HFF-Myc (cell line): Measurements from ENCODE around the gene DEF6.
"Not testable (repeated sequence)": the region's sequence is repeated elsewhere in the genome, so short reads cannot be mapped to it uniquely, and the experiment has no call there.

Experiments used
- DNase-seq: peaks from one replicate; pipeline ENCODE4 v3.0.0-alpha.2; 2011; ENCODE audit warnings: low read depth; ENCODE audit errors: extremely low read depth
- H3K4me3 ChIP-seq: replicated peaks from 2 replicates; pipeline ENCODE4 v1.5.1; 2011; ENCODE audit warnings: low read depth, mild to moderate bottlenecking, control low read depth, low read length
- TF ChIP-seq, protein P1 (sequence below): IDR thresholded peaks from 2 replicates; pipeline ENCODE4 v1.5.1; 2012; ENCODE audit warnings: mild to moderate bottlenecking, low read depth, low read length, control low read depth; ENCODE audit errors: missing control alignments

DEF6 gene

DNA sequence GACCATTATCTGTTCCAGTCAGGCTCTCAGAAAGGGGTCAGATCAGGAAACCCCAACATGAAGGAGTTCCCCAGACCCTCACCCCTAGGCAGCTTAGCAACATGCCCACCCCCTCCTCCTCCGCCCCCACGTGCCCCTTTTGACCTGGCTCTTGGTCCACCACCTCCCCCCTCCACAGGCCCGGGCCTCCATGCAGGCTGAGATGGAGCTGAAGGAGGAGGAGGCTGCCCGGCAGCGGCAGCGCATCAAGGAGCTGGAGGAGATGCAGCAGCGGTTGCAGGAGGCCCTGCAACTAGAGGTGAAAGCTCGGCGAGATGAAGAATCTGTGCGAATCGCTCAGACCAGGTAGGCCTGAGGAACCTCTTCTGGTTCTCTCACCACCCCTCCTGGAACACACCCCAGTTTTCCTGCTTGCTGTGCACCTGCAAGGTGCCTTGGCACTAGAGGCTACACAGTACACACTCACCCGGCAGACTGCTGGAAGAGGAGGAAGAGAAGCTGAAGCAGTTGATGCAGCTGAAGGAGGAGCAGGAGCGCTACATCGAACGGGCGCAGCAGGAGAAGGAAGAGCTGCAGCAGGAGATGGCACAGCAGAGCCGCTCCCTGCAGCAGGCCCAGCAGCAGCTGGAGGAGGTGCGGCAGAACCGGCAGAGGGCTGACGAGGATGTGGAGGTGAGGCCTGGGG lies 21.9 kb downstream of the DEF6 start:
- no peak for DNase-seq
- TF ChIP-seq, protein P1, sequence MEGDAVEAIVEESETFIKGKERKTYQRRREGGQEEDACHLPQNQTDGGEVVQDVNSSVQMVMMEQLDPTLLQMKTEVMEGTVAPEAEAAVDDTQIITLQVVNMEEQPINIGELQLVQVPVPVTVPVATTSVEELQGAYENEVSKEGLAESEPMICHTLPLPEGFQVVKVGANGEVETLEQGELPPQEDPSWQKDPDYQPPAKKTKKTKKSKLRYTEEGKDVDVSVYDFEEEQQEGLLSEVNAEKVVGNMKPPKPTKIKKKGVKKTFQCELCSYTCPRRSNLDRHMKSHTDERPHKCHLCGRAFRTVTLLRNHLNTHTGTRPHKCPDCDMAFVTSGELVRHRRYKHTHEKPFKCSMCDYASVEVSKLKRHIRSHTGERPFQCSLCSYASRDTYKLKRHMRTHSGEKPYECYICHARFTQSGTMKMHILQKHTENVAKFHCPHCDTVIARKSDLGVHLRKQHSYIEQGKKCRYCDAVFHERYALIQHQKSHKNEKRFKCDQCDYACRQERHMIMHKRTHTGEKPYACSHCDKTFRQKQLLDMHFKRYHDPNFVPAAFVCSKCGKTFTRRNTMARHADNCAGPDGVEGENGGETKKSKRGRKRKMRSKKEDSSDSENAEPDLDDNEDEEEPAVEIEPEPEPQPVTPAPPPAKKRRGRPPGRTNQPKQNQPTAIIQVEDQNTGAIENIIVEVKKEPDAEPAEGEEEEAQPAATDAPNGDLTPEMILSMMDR, result no peak
- H3K4me3 ChIP-seq, result no peak overlapping the region

DNA sequence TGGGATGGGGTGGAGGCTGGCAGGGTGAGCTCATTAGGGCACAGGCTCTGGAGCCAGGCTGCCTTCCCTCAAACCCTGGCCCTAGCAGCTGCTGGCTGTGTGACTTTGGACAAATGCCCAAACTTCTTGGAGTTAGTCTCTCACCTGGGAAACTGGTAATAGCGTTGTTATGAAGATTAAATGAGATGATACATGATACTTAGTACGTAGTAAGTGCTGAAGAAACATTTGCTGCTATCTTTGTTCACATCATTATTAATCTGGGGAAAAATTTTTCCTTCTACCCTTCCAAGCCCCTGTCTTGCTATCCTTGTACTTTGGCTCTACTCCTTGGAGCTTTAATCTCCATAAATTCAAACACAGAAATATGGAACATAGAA lies 22.4 kb downstream of the DEF6 start:
- TF ChIP-seq, protein P1, result no peak
- no peak overlapping the region for H3K4me3 ChIP-seq
- DNase-seq, result no peak

DNA sequence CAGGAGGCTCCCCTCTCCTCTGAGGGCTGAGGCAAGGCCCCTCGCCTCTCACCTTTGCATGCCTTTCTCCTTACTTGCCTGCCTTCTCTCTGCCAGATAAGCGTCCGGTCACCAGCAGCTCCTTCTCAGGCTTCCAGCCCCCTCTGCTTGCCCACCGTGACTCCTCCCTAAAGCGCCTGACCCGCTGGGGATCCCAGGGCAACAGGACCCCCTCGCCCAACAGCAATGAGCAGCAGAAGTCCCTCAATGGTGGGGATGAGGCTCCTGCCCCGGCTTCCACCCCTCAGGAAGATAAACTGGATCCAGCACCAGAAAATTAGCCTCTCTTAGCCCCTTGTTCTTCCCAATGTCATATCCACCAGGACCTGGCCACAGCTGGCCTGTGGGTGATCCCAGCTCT lies 23.5 kb downstream of the DEF6 start:
- no peak overlapping the region for H3K4me3 ChIP-seq
- no peak for DNase-seq
- TF ChIP-seq, protein P1, result no peak

DNA sequence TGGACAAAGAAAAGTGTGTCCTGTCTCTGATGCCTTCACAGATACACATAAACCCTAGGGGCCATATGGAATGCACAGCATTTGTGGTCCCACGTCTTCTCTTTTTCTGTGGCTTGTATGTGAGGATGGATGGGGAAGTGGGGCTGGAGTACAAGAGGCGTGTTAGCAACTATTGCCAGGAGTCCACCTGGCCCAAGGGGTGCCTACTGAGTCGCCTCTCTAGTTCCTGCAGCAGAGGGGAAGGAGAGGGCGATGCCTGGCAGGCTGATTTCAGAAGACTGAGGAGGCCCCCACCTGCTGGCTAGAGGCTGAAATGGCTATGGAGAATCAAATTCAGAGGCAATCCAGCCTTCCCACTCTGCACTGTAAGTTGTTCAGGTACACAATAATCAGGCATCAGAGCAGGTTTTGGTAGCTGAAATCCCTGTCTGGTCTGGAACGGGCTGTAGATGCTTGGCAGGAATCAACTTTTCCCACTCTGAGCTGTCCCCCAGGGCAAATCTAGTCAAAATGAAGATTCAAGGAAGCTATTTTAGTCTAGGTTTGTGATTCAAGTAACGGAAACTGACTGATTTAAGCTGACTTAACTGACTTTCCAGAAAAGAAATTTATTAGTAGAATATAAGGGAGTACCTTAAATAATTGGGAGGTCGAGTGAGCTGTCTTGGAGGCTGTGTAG lies 29.9 kb downstream of the DEF6 start:
- no peak for DNase-seq
- TF ChIP-seq, protein P1, result peak; percentile 80
- H3K4me3 ChIP-seq, result no peak overlapping the region

DNA sequence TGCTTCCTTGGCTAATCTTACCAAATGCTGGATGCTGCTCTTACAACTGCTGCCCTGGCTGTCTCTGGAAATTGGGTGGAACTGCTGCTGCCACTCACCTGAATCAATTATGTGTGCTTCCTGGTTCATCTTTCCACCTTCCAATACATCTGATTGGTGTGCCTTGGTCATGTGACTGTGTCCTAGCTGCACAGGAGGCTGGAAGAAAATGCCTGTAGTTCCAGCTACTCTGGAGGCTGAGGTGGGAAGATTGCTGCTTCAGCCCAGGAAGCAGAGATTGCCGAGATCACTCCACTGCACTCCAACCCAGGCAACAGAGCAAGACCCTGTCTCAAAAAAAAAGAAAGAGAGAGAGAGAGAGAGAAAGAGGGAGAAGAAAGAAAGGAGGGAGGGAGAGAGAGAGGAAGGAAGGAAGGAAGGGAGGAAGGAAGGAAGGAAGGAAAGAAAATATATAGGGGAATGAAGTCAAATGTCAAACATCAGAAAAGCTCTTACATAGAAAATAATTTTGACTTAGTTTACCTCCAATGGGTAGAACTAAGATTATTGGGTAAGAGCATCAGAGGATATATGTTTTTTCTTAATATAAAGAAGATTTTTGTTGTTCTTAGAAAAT lies 30.6 kb downstream of the DEF6 start:
- no peak overlapping the region for H3K4me3 ChIP-seq
- DNase-seq, result no peak
- TF ChIP-seq, protein P1, result no peak

DNA sequence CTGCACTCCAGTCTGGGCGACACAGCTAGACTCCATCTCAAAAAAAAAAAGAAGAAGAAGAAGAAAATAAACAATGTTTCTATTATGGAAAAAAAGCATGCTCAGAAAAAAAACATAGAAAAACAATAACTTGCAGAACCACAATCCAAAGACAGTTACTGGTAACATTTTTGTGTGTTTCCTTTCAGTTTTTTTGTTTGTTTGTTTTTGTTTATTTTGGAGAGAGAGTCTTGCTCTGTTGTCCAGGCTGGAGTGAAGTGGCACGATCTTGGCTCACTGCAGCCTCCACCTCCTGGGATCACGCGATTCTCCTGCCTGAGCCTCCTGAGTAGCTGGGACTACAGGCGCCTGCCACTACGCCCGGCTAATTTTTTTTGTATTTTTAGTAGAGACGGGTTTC lies 31.3 kb downstream of the DEF6 start:
- DNase-seq, result not testable (repeated sequence)

DNA sequence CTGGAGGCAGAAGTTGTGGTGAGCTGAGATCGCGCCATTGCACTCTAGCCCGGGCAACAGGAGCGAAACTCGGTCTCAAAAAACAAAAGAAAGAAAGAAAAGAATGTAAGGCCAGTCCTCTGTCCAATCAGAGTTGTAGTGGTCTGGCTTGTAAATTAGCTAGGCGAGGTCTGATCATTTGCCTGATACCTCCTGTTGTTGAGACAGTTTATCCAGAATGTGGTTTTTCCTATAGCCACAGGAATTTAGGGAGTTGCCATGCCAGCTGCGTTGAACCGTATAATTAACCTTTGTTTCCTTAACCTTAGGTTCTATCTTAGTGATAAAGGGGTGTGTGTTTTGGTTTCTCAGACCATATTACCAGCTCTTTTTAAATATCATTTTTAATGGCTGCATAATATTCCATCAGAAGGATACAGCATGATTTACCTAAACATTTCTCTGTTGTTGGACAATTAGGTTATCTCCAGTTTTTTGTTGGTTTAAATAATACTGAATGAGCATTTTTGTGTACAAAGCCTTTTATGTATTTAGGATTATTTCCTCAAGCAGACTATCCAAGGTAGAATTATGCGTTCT lies 33.0 kb downstream of the DEF6 start:
- DNase-seq, result no peak
- no peak overlapping the region for H3K4me3 ChIP-seq
- TF ChIP-seq, protein P1, result no peak

More for the DNA sequence above, 31.3 kb downstream of the DEF6 start:
- H3K4me3 ChIP-seq, result not testable (repeated sequence)
